HG02840 (cell line): ENCODE data around the gene MED15.
"Not testable (repeated sequence)": the region's sequence is repeated elsewhere in the genome, so short reads cannot be mapped to it uniquely, and the experiment has no call there.

Experiments
- ATAC-seq: cut with Tn5 transposase; IDR thresholded peaks from one replicate; pipeline ENCODE4 v1.9.1; 2021; ENCODE audit warnings: mild to moderate bottlenecking, moderate library complexity, moderate number of reproducible peaks; ENCODE audit not compliant: unreplicated experiment, low FRiP score

Gene MED15, protein sequence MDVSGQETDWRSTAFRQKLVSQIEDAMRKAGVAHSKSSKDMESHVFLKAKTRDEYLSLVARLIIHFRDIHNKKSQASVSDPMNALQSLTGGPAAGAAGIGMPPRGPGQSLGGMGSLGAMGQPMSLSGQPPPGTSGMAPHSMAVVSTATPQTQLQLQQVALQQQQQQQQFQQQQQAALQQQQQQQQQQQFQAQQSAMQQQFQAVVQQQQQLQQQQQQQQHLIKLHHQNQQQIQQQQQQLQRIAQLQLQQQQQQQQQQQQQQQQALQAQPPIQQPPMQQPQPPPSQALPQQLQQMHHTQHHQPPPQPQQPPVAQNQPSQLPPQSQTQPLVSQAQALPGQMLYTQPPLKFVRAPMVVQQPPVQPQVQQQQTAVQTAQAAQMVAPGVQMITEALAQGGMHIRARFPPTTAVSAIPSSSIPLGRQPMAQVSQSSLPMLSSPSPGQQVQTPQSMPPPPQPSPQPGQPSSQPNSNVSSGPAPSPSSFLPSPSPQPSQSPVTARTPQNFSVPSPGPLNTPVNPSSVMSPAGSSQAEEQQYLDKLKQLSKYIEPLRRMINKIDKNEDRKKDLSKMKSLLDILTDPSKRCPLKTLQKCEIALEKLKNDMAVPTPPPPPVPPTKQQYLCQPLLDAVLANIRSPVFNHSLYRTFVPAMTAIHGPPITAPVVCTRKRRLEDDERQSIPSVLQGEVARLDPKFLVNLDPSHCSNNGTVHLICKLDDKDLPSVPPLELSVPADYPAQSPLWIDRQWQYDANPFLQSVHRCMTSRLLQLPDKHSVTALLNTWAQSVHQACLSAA

DNA sequence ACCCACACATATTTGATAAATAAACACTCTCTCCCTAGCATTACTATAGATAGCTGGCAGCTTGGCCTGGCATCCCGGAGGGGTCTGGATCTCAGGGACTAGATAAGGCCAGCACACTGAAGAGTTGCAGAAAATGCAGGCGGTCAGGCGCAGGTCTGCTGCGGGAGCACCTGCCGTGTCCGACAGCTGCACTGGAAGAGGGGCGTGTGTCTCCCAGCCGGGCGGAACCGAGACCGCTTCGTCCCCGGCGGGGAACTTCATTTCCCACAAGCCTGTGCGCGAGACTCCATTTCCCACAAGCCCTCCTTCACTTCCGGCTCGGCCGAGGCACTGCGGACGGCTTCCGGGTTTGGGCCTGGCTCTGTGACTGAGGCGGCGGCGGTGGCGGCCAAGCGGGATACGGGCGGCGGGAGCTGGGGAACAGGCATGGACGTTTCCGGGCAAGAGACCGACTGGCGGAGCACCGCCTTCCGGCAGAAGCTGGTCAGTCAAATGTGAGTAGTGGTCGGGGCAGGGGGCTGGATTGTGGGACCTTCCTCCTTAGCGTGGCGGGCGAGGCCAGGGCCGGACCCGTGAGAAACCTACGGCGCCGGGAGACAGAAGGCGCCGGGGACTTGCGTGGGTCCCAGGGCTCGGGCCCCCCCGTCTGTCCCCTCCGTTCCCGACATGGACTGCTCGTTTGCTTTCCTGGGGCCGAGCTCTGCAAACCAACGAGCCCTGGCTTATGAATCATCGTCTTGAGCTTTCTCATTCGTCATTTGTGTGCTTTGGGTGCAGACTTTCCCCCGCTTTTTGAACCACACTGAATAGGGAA lies at the start of gene MED15:
TSS of gene MED15 (plus strand) at position 358 of the 814 bp plus-strand sequence. CDS start at position 427, 69 bp downstream.
- peak; percentile 68 for ATAC-seq

GRCh38 chr22:20458530-20459151 lies 48.8 kb upstream of the MED15 start:
- ATAC-seq = no peak

GRCh38 chr22:20459152-20459542 lies 48.3 kb upstream of the MED15 start:
- ATAC-seq = no peak

DNA sequence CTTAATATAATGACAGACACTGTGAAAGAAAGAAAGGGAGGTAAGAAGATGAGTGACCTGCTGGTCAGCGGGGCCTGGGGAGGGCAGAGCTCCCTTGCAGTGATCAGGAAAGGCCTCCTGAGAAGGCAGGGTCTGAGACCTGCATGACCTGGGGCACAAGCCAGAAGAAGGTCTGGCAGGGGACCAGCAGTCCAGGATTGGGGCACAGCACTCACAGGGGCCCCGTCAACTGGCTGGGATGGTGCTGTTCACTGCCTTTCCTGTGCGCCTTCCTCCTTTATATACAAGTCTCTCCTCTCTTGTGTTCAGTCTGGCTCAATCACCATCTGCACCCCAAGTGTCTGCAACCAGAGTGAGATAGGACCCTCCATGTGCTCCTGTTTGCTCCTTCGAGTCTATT lies 47.5 kb upstream of the MED15 start:
- no peak for ATAC-seq

- ATAC-seq = no peak
Measured at GRCh38 chr22:20463324-20464095, 43.9 kb upstream of the MED15 start.

DNA sequence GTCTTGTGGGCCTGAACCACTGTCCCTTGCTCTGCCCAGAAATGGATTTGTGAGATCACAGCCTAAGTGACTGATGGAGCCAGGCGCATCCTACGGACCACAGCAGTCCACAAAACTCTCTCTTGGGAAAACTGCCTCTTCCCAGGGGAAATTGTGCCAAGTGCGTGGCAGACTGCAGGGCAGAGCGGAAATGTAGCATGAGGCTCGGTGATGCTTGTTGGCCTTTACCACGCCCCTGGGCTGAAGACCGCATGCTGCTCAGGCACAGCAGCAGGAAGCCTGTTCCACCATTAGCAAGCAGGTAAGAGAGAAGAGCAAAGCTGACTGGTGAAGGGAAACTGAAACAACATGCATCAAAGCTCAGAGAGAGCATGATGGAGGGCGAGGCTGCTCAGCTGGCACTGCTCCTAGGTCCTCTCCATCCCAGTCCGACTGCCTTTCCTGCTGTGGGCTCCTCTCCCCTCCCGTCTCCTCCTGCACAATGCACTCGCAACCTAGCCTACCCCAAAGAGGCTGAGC lies 43.3 kb upstream of the MED15 start:
- no peak for ATAC-seq

DNA sequence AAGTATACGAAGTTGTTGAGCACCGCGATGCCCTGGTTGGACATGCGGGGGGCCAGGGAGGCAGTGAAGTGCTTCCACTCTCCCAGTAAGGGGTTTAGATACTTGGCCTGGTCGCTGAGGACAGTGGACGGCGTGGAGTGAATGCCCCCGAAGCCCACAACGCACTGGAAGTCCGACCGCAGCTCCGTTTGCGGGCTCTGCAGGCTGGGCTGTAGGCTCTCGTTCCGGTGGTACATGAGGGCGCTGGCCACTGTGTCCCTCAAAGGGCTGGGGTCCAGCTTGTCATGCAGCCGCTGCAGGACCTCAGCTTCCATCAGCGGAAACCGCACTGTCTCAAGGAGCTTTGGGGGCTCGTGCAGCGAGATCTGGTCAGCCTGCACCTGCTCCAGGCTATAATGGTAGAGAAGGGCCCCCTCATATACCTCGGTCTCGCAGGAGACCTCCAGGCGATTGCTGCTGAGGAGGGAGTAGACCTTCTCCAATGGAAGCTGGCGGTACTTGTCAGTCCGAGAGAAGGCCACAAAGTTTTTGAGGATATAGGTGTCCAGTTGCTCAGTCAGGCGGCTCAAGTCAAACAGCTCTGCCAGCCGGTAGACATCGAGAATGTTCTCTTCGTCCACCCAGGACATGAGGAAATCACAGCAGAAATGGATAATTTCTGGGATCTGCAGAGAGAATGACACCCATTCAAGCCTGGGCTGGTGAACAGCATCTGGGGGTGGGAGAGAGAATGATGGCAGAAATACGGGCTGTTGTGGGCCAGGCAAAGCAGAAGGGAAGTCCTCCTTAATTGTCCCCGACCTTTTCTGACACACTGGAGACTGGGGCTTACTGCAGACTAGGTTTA lies 42.3 kb upstream of the MED15 start:
- no peak for ATAC-seq

DNA sequence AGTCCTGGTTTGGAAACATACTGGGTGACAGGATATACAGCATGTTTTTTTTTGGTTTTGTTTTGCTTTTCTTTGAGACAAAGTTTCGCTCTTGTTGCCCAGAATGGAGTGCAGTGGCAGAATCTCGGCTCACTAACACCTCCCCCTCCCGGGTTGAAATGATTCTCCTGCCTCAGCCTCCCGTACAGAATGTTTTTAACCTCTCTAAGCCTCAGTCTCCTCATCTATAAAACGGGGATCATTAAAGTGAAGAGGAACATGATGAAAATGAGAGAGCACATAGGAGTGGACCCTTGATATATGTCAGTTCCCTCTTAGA lies 41.7 kb upstream of the MED15 start:
- no peak for ATAC-seq

DNA sequence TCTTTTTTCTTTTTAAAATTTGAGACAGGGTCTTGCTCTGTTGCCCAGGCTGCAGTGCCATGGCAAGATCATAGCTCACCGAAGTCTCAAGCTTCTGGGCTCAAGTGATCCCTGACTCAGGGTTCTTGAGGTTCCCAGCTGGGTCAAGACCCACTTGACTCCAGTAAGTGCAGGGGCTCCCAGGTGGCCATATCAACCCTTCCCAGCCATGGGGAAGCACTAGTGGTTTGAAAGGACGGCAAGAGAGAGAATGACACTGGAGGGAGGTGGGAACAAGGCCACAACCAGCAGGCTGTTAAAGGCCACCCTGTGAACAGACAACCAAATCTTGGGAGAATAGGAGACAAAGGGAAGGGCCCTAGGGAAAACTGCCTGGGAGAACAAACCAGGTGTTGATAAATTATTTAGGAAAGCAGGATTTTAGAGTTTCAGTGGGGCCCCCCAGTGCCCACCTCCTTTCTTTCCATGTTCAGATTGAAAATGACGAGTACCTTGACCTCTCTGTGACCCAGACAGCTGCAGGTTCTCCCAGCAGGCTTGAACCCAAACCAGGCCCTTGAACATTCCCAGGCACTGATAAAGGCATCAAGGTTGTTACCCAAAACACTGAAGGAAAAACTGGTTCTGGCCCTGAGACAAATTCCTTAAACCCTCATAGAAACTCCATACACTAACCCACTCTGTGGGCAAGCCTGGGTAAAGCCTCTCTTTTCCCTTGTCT lies 40.6 kb upstream of the MED15 start:
- no peak for ATAC-seq

DNA sequence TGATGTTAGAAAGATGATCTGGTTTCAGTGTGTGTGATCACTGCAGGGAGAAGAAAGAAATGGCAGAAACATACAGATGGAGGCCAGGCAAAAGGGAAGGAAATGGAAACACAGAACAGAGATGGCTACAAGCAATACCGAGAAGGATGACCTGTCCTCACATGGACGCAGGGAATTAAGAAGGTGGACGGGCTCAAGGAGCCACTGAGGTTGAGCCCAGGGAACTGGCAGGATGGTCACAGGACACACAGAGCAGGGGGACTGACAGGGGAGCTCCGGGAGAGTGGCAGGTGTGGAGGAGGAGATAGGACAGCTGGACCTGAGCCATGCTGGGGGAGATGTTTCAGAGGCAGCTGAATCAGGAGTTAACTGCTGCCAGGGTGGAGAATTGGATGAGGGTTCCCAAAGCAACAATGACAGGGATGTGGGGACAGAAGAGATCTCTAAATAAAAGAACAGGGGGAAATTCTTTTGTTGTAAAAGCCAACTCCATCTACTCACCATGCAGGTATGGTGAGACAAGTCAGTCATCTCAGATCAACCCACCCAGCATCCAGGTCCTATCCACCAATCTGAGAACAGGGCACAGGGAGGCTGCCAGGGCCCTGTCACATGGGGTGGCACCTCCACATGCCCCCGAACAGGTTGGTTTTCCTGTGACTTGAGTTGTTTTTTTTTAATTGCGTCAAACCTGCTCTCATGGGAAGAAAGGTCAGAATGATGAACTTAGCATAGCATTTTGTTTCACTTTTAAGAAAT lies 38.1 kb upstream of the MED15 start:
- no peak for ATAC-seq

GRCh38 chr22:20470525-20470924 lies 36.9 kb upstream of the MED15 start:
- ATAC-seq = not testable (repeated sequence)

DNA sequence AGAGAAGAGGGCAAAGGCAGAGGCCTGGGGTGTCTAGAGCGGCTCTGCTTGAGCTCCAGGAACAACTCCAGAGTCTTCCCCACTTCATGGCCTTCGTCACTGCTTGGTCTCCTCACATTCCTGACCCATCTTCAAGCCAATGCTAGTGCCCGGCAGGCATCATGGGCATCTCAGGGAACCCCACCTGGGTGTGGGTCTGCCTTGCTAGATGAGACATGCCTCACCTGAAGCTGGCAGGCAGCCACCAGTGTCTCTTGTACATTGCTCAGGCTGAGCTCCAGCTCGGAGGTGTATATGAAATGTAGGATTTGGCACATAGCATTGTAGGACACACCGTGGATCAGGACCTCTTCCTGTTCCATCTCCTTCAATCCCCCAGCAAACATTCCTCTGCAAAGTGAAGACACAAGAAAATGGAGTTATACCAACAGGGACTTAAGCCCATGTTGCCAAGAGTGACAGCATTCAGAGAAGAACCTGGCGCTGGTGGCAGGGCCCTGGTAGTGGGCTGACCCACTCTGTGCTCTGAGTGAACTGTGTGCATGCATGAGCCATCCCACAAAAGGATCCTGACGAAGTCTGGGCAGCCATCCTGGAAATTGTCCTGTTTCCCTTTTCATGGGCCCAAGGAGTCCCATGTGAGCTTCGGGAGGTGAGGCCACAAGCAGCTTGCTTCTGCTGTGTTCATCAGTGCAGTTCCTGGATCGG lies 36.1 kb upstream of the MED15 start:
- no peak for ATAC-seq

DNA sequence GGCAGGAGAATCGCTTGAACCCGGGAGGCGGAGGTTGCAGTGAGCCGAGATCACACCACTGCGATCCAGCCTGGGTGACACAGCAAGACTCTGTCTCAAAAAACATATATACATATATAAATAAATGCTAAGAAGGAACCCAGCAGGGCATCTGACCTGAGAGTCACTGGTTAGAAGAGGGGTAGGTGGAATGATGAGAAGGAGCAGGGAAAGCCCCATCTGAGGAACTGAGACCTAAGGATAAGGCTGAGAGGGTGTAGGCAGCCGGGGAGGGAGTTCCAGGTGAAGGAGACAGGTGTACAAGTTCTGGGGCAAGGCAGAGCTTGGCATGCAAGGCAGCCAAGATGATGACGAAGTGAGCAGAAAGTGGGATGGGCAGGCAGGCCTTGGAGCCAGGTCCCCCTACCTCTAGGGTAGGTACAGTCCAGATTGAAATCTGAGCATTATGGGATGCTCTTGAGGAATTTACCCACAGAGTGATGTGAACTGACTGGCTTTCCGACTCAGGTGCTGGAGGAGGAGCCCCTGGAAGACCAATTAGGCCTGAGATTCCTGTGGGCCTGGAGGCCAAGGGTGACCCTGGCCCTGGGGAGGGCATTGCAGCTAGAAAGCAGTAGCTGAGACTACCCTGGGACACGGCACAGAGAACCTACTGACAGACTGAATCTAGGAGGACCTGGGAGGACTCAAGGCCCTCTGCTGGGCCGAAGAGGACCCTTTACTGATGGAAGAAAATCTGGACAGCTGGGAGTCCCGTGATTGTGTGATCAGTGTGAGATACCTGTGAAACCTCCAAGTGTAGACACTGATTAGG lies 34.6 kb upstream of the MED15 start:
- no peak for ATAC-seq

GRCh38 chr22:20475115-20475436 lies 32.3 kb upstream of the MED15 start:
- ATAC-seq = no peak

DNA sequence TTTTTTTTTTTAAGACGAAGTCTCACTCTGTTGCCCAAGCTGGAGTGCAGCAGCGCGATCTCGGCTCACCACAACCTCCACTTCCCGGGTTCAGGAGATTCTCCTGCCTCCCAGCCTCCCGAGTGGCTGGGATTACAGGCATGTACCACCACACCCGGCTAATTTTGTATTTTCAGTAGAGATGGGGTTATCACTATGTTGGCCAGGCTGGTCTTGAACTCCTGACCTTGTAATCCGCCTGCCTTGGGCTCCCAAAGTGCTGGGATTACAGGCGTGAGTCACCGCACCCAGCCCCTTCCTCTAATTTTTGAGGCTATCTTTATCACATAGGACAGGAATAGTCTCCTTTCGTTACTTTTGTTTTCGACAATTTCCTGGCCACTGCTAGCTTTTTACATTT lies 31.8 kb upstream of the MED15 start:
- ATAC-seq = not testable (repeated sequence)

DNA sequence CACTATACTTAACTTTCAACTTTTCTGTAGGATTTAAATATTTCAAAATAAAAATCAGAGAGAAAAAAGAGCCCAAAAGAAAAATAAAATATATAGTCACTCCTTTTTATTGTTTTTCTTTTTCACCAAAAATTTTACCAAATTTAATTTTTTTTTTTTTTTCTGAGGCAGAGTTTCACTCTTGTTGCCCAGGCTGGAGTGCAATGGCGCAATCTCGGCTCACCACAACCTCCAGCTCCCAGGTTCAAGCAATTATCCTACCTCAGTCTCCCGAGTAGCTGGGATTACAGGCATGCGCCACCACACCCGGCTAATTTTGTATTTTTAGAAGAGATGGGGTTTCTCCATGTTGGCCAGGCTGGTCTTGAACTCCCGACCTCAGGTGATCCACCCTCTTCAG lies 29.4 kb upstream of the MED15 start:
- ATAC-seq = not testable (repeated sequence)
